H9 (cell line): Measurements from ENCODE around the gene HOXB1. TPM values are rescaled to one million over a fixed set of nuclear protein-coding genes. Genes with fewer than 3 reads are reported as not detected.

Experiments
- DNase-seq: peaks from one replicate; pipeline ENCODE4 v3.0.0-alpha.2; 2017
- H2AFZ ChIP-seq: one replicate; pipeline ENCODE4 v1.6.1; 2013; ENCODE audit warnings: mild to moderate bottlenecking, low read length, control low read depth, moderate library complexity
- H2AK5ac ChIP-seq: 2 replicates; pipeline ENCODE4 v1.6.1; 2013; ENCODE audit warnings: low read length, control low read depth, mixed read lengths; ENCODE audit not compliant: insufficient read length
- H2BK120ac ChIP-seq: one replicate; pipeline ENCODE4 v1.6.1; 2013; ENCODE audit warnings: low read depth, mild to moderate bottlenecking, low read length, control low read depth, inconsistent platforms; ENCODE audit not compliant: poor library complexity, severe bottlenecking
- H2BK12ac ChIP-seq: 2 replicates; pipeline ENCODE4 v1.6.1; 2013; ENCODE audit warnings: low read length, control low read depth, mixed read lengths, low read depth; ENCODE audit not compliant: insufficient read length
- H2BK15ac ChIP-seq: 2 replicates; pipeline ENCODE4 v1.6.1; 2013; ENCODE audit warnings: low read depth, low read length, control low read depth
- H2BK20ac ChIP-seq: one replicate; pipeline ENCODE4 v1.6.1; 2013; ENCODE audit warnings: low read depth, mild to moderate bottlenecking, low read length, control low read depth, inconsistent platforms; ENCODE audit not compliant: poor library complexity, severe bottlenecking
- H2BK5ac ChIP-seq: 2 replicates; pipeline ENCODE4 v1.6.1; 2013; ENCODE audit warnings: low read length, control low read depth, mixed read lengths; ENCODE audit not compliant: insufficient read length
- H3K14ac ChIP-seq: 2 replicates; pipeline ENCODE4 v1.6.1; 2013; ENCODE audit warnings: low read length, control low read depth; ENCODE audit not compliant: insufficient read depth
- H3K18ac ChIP-seq: 2 replicates; pipeline ENCODE4 v1.6.1; 2013; ENCODE audit warnings: low read depth, mild to moderate bottlenecking, mixed read lengths, low read length, control low read depth; ENCODE audit not compliant: insufficient read length
- H3K23ac ChIP-seq: 2 replicates; pipeline ENCODE4 v1.6.1; 2013; ENCODE audit warnings: low read length, control low read depth, mixed read lengths, low read depth; ENCODE audit not compliant: insufficient read length
- H3K23me2 ChIP-seq: 2 replicates; pipeline ENCODE4 v1.6.1; 2013; ENCODE audit warnings: low read depth, mild to moderate bottlenecking, mixed read lengths, low read length, control low read depth; ENCODE audit not compliant: insufficient read length, poor library complexity, severe bottlenecking
- H3K27ac ChIP-seq: 2 replicates; pipeline ENCODE4 v1.5.1; 2013; ENCODE audit warnings: low read length, control low read depth, mixed read lengths, low read depth; ENCODE audit not compliant: insufficient read length
- H3K27me3 ChIP-seq: 2 replicates; pipeline ENCODE4 v1.6.1; 2013; ENCODE audit warnings: low read length, control low read depth, inconsistent platforms; ENCODE audit not compliant: insufficient read depth
- H3K4ac ChIP-seq: 2 replicates; pipeline ENCODE4 v1.6.1; 2013; ENCODE audit warnings: low read depth, mild to moderate bottlenecking, control low read depth, inconsistent platforms, low read length, moderate library complexity
- H3K4me1 ChIP-seq: 2 replicates; pipeline ENCODE4 v1.6.1; 2013; ENCODE audit warnings: low read length, control low read depth, inconsistent platforms; ENCODE audit not compliant: insufficient read depth
- H3K4me2 ChIP-seq: 2 replicates; pipeline ENCODE4 v1.6.1; 2013; ENCODE audit warnings: low read length, control low read depth, mixed read lengths; ENCODE audit not compliant: insufficient read length, insufficient read depth
- H3K56ac ChIP-seq: 2 replicates; pipeline ENCODE4 v1.6.1; 2013; ENCODE audit warnings: low read depth, mild to moderate bottlenecking, mixed read lengths, low read length, control low read depth; ENCODE audit not compliant: insufficient read length
- H3K79me1 ChIP-seq: 2 replicates; pipeline ENCODE4 v1.6.1; 2013; ENCODE audit warnings: low read depth, mild to moderate bottlenecking, moderate library complexity, low read length, control low read depth, inconsistent platforms; ENCODE audit not compliant: insufficient read depth, poor library complexity, severe bottlenecking
- H3K79me2 ChIP-seq: 2 replicates; pipeline ENCODE4 v1.6.1; 2013; ENCODE audit warnings: low read length, control low read depth, inconsistent platforms; ENCODE audit not compliant: insufficient read depth
- H3K9ac ChIP-seq: 2 replicates; pipeline ENCODE4 v1.6.1; 2013; ENCODE audit warnings: low read length, control low read depth, mixed read lengths; ENCODE audit not compliant: insufficient read length; ENCODE audit errors: extremely low read depth
- H3K9me3 ChIP-seq: one replicate; pipeline ENCODE4 v1.6.1; 2013; ENCODE audit warnings: low read depth, low read length, inconsistent platforms; ENCODE audit not compliant: control insufficient read depth
- H3T11ph ChIP-seq: one replicate; pipeline ENCODE4 v1.6.1; 2013; ENCODE audit warnings: mild to moderate bottlenecking, low read length, control low read depth, inconsistent platforms
- H4K20me1 ChIP-seq: one replicate; pipeline ENCODE4 v1.6.1; 2013; ENCODE audit not compliant: control insufficient read depth, insufficient read length, insufficient read depth
- H4K5ac ChIP-seq: 2 replicates; pipeline ENCODE4 v1.6.1; 2013; ENCODE audit warnings: low read depth, mild to moderate bottlenecking, mixed read lengths, low read length, control low read depth; ENCODE audit not compliant: insufficient read length
- H4K8ac ChIP-seq: replicated peaks from 2 replicates; pipeline ENCODE4 v1.6.1; 2013; ENCODE audit warnings: low read length, control low read depth, mixed read lengths, low read depth; ENCODE audit not compliant: insufficient read length
- H4K91ac ChIP-seq: 2 replicates; pipeline ENCODE4 v1.6.1; 2013; ENCODE audit warnings: low read depth, mild to moderate bottlenecking, moderate library complexity, mixed read lengths, low read length, control low read depth; ENCODE audit not compliant: insufficient read length
- H3K27ac Mint-ChIP-seq, 3 experiments: 2 replicates in 2 of 3; 3 replicates in 1 of 3; pipeline ENCODE4 v1.8.0; 2020 to 2021; ENCODE audit warnings: mixed read lengths in 3 of 3, mild to moderate bottlenecking in 1 of 3, moderate library complexity in 1 of 3
- H3K27me3 Mint-ChIP-seq: 2 replicates; pipeline ENCODE4 v1.8.0; 2021; ENCODE audit warnings: low read depth, mild to moderate bottlenecking, moderate library complexity, mixed read lengths
- H3K36me3 Mint-ChIP-seq, 3 experiments: 2 replicates in 2 of 3; 3 replicates in 1 of 3; pipeline ENCODE4 v1.8.0; 2020 to 2021; ENCODE audit warnings: low read depth in 3 of 3, mixed read lengths in 3 of 3; ENCODE audit not compliant: insufficient read depth in 1 of 3
- H3K4me1 Mint-ChIP-seq, 2 experiments: 2 replicates each; pipeline ENCODE4 v1.8.0; 2020; ENCODE audit warnings: mixed read lengths in 2 of 2
- H3K4me3 Mint-ChIP-seq, 2 experiments: 2 replicates in 1 of 2; 3 replicates in 1 of 2; pipeline ENCODE4 v1.8.0; 2020 to 2021; ENCODE audit warnings: mild to moderate bottlenecking in 2 of 2, mixed read lengths in 2 of 2, moderate library complexity in 1 of 2
- H3K9me3 Mint-ChIP-seq, 2 experiments: 2 replicates in 1 of 2; 3 replicates in 1 of 2; pipeline ENCODE4 v1.8.0; 2020; ENCODE audit warnings: mild to moderate bottlenecking in 2 of 2, mixed read lengths in 2 of 2, moderate library complexity in 1 of 2
- CTCF ChIP-seq: fragments of 200-600 bp; sonication (generic); conservative IDR thresholded peaks from 3 replicates; pipeline ENCODE4 v1.8.0; 2021; ENCODE audit warnings: antibody characterized with exemption, mild to moderate bottlenecking
- WGBS: extraction: QIAGEN DNeasy Blood & Tissue Kit; methylation state at CpG from one replicate; pipeline ENCODE4 v1.1.7; 2013; ENCODE audit warnings: missing lambda C conversion rate, low lambda C conversion rate, mixed read lengths; ENCODE audit not compliant: insufficient read length; ENCODE audit errors: extremely low coverage; 5-methylcytosine and 5-hydroxymethylcytosine counted together
- total RNA-seq: library from RNA; stranded (reverse); gene quantifications from 2 replicates; pipeline ENCODE4 v1.2.1, GENCODE V29; 2021

Gene HOXB1
- total RNA-seq, 1 experiment from 2014 or later = not detected

GRCh38 chr17:48562934-48563333 lies 32.1 kb upstream of the HOXB1 start:
- no peak overlapping the region for H2BK15ac ChIP-seq
- no peaks in the 10 kb centered on the region for H3K79me2 ChIP-seq
- H2BK12ac ChIP-seq = no peak overlapping the region
- H3K27me3 Mint-ChIP-seq = peaks cover 61% of the 10 kb centered on the region
- H4K20me1 ChIP-seq = peaks cover 2% of the 10 kb centered on the region
- H4K5ac ChIP-seq = no peak overlapping the region
- no peaks in the 10 kb centered on the region for H3K23me2 ChIP-seq
- H3K23ac ChIP-seq = no peak overlapping the region
- peaks cover 0 to 10% of the 10 kb centered on the region in 2 experiments; a peak in 3 of 4 replicates for H3K4me1 Mint-ChIP-seq
- H3K56ac ChIP-seq = no peak overlapping the region
- H3K36me3 Mint-ChIP-seq = peaks cover 0 to 2% (median 0%) of the 10 kb centered on the region in 3 experiments; a peak in 2 of 7 replicates
- H3T11ph ChIP-seq = no peak overlapping the region
- H3K18ac ChIP-seq = no peak overlapping the region
- H2BK20ac ChIP-seq = no peak overlapping the region
- H4K8ac ChIP-seq = no peak overlapping the region
- H3K4me2 ChIP-seq = no peak overlapping the region
- no peaks in the 10 kb centered on the region for H3K79me1 ChIP-seq
- no peak overlapping the region for H3K4me3 Mint-ChIP-seq
- no peak overlapping the region for H2BK5ac ChIP-seq
- WGBS = no CpG with 5 or more reads among the region's 5 CpGs
- H2AK5ac ChIP-seq = no peak overlapping the region
- H3K9ac ChIP-seq = no peak overlapping the region
- no peak overlapping the region for H2AFZ ChIP-seq
- no peaks in the 10 kb centered on the region for H3K9me3 ChIP-seq
- no peak overlapping the region for H4K91ac ChIP-seq
- peaks cover 2% of the 10 kb centered on the region; the same call in 1 of the 2 replicates for H3K4me1 ChIP-seq
- peaks cover 99% of the 10 kb centered on the region for H3K27me3 ChIP-seq
- no peak for TF ChIP-seq CTCF
- H3K9me3 Mint-ChIP-seq = peaks cover 0 to 3% of the 10 kb centered on the region in 2 experiments; a peak in 2 of 5 replicates
- no peak overlapping the region for H3K4ac ChIP-seq
- H3K14ac ChIP-seq = no peak overlapping the region
- H3K27ac ChIP-seq = no peak overlapping the region
- H2BK120ac ChIP-seq = no peak overlapping the region
- no peak for DNase-seq
- no peak overlapping the region for H3K27ac Mint-ChIP-seq
